K562 (cell line): ENCODE data around the gene ZNF213. TPM values are rescaled to one million over a fixed set of nuclear protein-coding genes. Genes with fewer than 3 reads are reported as not detected.

Experiments used
- ARID1B ChIP-seq: fragments of 450-650 bp; IDR thresholded peaks from 2 replicates; pipeline ENCODE4 v1.6.1; 2016; ENCODE audit warnings: antibody characterized with exemption, mild to moderate bottlenecking, inconsistent platforms
- ARNT ChIP-seq, 2 experiments: fragments of 450-650 bp; IDR thresholded peaks; 2 replicates each; pipeline ENCODE4 v1.6.1; 2016; ENCODE audit warnings: mild to moderate bottlenecking in 1 of 2
- ASH1L ChIP-seq: fragments of 450-650 bp; IDR thresholded peaks from 2 replicates; pipeline ENCODE4 v1.6.1; 2018; ENCODE audit warnings: borderline replicate concordance, mild to moderate bottlenecking, low read depth; ENCODE audit not compliant: partially characterized antibody
- BRF1 ChIP-seq: IDR thresholded peaks from 3 replicates; pipeline ENCODE4 v1.6.1; 2011; ENCODE audit warnings: borderline replicate concordance, mild to moderate bottlenecking; ENCODE audit not compliant: insufficient read length; ENCODE audit errors: extremely low read depth
- EGR1 ChIP-seq: fragments of 450-650 bp; conservative IDR thresholded peaks from 2 replicates; pipeline ENCODE4 v1.6.1; 2017; ENCODE audit warnings: mild to moderate bottlenecking
- ESRRB ChIP-seq: fragments of 250-450 bp; sonication (Bioruptor Pico); IDR thresholded peaks from 2 replicates; pipeline ENCODE4 v1.5.0; 2020; ENCODE audit warnings: mild to moderate bottlenecking, moderate library complexity, borderline replicate concordance
- ETV6 ChIP-seq, 3 experiments: fragments of 150-350 bp in 1 of 3; sonication (generic) in 1 of 3; formaldehyde crosslinking in 1 of 3; IDR thresholded peaks; 2 replicates each; pipeline versions ENCODE4 v1.6.1 to v1.8.0; 2014 to 2022; ENCODE audit warnings: borderline replicate concordance in 2 of 3, low read depth in 2 of 3, antibody characterized with exemption in 1 of 3, low read length in 1 of 3, mild to moderate bottlenecking in 1 of 3, missing genetic modification reagents in 1 of 3
- FOXA3 ChIP-seq, 2 experiments: fragments of 450-650 bp in 1 of 2; sonication (generic) in 1 of 2; formaldehyde crosslinking; IDR thresholded peaks in 1 of 2; conservative IDR thresholded peaks in 1 of 2; 2 replicates each; pipeline versions ENCODE4 v1.4.0 to v1.8.0; 2020 to 2022; ENCODE audit warnings: mild to moderate bottlenecking in 2 of 2, missing genetic modification reagents in 1 of 2
- JUNB ChIP-seq: fragments of 450-650 bp; formaldehyde crosslinking; conservative IDR thresholded peaks from 2 replicates; pipeline ENCODE4 v1.4.0; 2020; ENCODE audit warnings: mild to moderate bottlenecking
- L3MBTL2 ChIP-seq: fragments of 450-650 bp; IDR thresholded peaks from 2 replicates; pipeline ENCODE4 v1.6.1; 2016; ENCODE audit warnings: mild to moderate bottlenecking, moderate library complexity
- MAFG ChIP-seq: fragments of 450-650 bp; conservative IDR thresholded peaks from 2 replicates; pipeline ENCODE4 v1.6.1; 2016; ENCODE audit warnings: missing genetic modification characterization, missing compliant biosample characterization
- NFIX ChIP-seq: fragments of 250-450 bp; sonication (Bioruptor Pico); IDR thresholded peaks from 2 replicates; pipeline ENCODE4 v1.4.0; 2020; ENCODE audit warnings: low read depth, mild to moderate bottlenecking, moderate library complexity
- NRF1 ChIP-seq, 2 experiments: fragments of 450-650 bp; IDR thresholded peaks in 1 of 2; conservative IDR thresholded peaks in 1 of 2; 2 replicates each; pipeline ENCODE4 v1.6.1; 2014; ENCODE audit warnings: mild to moderate bottlenecking in 2 of 2
- PHB2 ChIP-seq: fragments of 450-650 bp; IDR thresholded peaks from 2 replicates; pipeline ENCODE4 v1.6.1; 2017; ENCODE audit warnings: low read depth
- PHF21A ChIP-seq: fragments of 450-650 bp; IDR thresholded peaks from 2 replicates; pipeline ENCODE4 v1.6.1; 2017; ENCODE audit warnings: low read depth, borderline replicate concordance
- PTTG1 ChIP-seq: fragments of 450-650 bp; IDR thresholded peaks from 2 replicates; pipeline ENCODE4 v1.6.1; 2016; ENCODE audit warnings: low read depth, mild to moderate bottlenecking, missing genetic modification characterization, missing compliant biosample characterization
- SP1 ChIP-seq: sonication (generic); formaldehyde crosslinking; IDR thresholded peaks from 2 replicates; pipeline ENCODE4 v1.8.1; 2022; ENCODE audit warnings: mild to moderate bottlenecking, missing genetic modification reagents
- ZNF316 ChIP-seq: fragments of 450-650 bp; IDR thresholded peaks from 2 replicates; pipeline ENCODE4 v1.6.1; 2016
- ZNF384 ChIP-seq: IDR thresholded peaks from 2 replicates; pipeline ENCODE4 v1.6.1; 2012; ENCODE audit warnings: low read depth, low read length, improper control_type of control experiment
- ZNF586 ChIP-seq: fragments of 450-650 bp; formaldehyde crosslinking; conservative IDR thresholded peaks from 2 replicates; pipeline ENCODE4 v1.4.0; 2020; ENCODE audit warnings: mild to moderate bottlenecking, moderate library complexity
- polyA plus RNA-seq, 8 experiments: library from polyadenylated mRNA; depleted of rRNA in 4 of 8; stranded (reverse) in 5 of 8; unstranded in 3 of 8; fragments of >200 nt; fragmentation: Nextera tagmentation in 2 of 8; fragmentation: Illumina TruSeq in 1 of 8; extraction: Ambion mirVana in 2 of 8; extraction: Trizol in 1 of 8; gene quantifications; 2 replicates each; pipeline versions ENCODE4 v1.2.1 to v1.2.3, GENCODE V29; 2011 to 2014; ENCODE audit warnings: inconsistent platforms in 1 of 8, missing spikeins in 1 of 8
- total RNA-seq, 7 experiments: library from RNA; depleted of rRNA in 6 of 7; stranded (reverse); fragments of >200 nt in 6 of 7; fragmentation: Illumina TruSeq in 2 of 7; extraction: Trizol in 2 of 7; gene quantifications; 2 replicates each; pipeline versions ENCODE4 v1.2.1 to v1.2.3, GENCODE V29; 2011 to 2021; ENCODE audit warnings: low replicate concordance in 1 of 7
- TF ChIP-seq, protein P1 (sequence below): sonication (generic); formaldehyde crosslinking; IDR thresholded peaks from 2 replicates; pipeline ENCODE4 v1.8.0; 2022; ENCODE audit warnings: missing genetic modification reagents, mild to moderate bottlenecking, borderline replicate concordance
- TF ChIP-seq, protein P2 (sequence below): sonication (generic); formaldehyde crosslinking; IDR thresholded peaks from 2 replicates; pipeline ENCODE4 v1.8.1; 2023; ENCODE audit warnings: mild to moderate bottlenecking, missing genetic modification reagents, moderate library complexity
- TF ChIP-seq, protein P3 (sequence below), 2 experiments: fragments of 450-650 bp in 1 of 2; sonication (generic) in 1 of 2; formaldehyde crosslinking in 1 of 2; IDR thresholded peaks in 1 of 2; conservative IDR thresholded peaks in 1 of 2; 2 replicates each; pipeline versions ENCODE4 v1.6.1 to v1.8.1; 2016 to 2023; ENCODE audit warnings: mild to moderate bottlenecking in 2 of 2, moderate library complexity in 2 of 2, inconsistent platforms in 1 of 2, missing genetic modification reagents in 1 of 2

The ZNF213 gene
- total and polyA plus RNA-seq, 9 of the 15 experiments (the other 6 are each of a cell fraction or from before 2014, with no cell fraction given), result 0.49 to 10.0 (median 1.8) TPM

DNA sequence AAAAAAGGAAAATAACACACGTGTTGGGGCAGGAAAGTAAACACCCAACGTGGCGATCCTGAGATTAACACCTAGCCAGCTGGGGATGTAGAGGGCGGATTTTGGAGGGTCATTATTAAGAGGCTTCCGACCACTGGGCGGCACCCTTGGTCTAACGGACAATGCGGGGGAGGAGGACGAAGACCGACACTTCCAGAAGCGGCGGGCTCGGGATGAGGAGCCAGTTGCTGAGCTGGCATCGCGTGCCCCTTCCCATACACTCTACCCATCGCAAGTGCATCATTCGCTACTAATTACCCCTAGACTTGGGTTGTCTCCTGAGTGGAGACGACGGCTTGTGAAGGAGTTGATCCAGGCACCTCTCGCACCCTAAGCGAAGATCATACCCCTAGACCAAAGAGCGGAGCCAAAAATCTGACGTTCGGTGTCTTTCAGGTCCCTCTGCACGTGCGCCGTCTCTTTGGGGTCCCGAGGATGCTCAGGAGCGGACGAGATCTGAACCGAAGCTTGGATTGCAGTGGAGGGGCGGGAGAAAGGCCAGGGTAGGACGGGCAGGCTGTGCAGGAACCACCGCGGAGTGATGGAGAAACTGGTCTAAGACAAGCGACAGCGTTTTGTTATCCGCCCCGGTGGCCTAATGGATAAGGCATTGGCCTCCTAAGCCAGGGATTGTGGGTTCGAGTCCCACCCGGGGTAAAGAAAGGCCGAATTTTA lies 17.6 kb downstream of the ZNF213 start (continued):
- TF ChIP-seq PTTG1 (tag) (no peak), EGR1 (peak; percentile 96), ARID1B (0 out of 2 replicates have a peak, but pooled peaks have one; percentile 45), NFIX (CRISPR knock-in tag) (no peak), ZNF384 (no peak), ETV6 (IDR thresholded peaks at IDR 0.05; ENCODE audit: borderline replicate concordance in 1 of 2, low read depth in 2 of 2, low read length in 1 of 2) (peak in 1 of 2 experiments; percentile 51; a peak in 1 of 4 replicates), ETV6 (CRISPR knock-in tag; IDR thresholded peaks at IDR 0.05; ENCODE audit: borderline replicate concordance) (no peak), ESRRB (CRISPR knock-in tag) (no peak), JUNB (CRISPR knock-in tag) (no peak), ZNF316 (peak; percentile 40), MAFG (tag) (0 out of 2 replicates have a peak, but pooled peaks have one; percentile 17), PHF21A (0 out of 2 replicates have a peak, but pooled peaks have one; percentile 54), PHB2 (0 out of 2 replicates have a peak, but pooled peaks have one; percentile 12), ZNF586 (CRISPR knock-in tag) (no peak), ARNT (IDR thresholded peaks at IDR 0.05) (peak in 1 of 2 experiments; percentile 92; a peak in 2 of 4 replicates), L3MBTL2 (peak; percentile 87; the same call in 1 of the 2 replicates), NRF1 (conservative IDR thresholded peaks at IDR 0.05 in 1 of 2, IDR thresholded peaks at IDR 0.05 in 1 of 2) (peak; percentile 73 to 77), ASH1L (no peak), BRF1 (peak; percentile 56), FOXA3 (CRISPR knock-in tag; conservative IDR thresholded peaks at IDR 0.05 in 1 of 2, IDR thresholded peaks at IDR 0.05 in 1 of 2) (peak; percentile 80 to 82), SP1 (CRISPR knock-in tag) (peak; percentile 93)
- TF ChIP-seq, protein P1, sequence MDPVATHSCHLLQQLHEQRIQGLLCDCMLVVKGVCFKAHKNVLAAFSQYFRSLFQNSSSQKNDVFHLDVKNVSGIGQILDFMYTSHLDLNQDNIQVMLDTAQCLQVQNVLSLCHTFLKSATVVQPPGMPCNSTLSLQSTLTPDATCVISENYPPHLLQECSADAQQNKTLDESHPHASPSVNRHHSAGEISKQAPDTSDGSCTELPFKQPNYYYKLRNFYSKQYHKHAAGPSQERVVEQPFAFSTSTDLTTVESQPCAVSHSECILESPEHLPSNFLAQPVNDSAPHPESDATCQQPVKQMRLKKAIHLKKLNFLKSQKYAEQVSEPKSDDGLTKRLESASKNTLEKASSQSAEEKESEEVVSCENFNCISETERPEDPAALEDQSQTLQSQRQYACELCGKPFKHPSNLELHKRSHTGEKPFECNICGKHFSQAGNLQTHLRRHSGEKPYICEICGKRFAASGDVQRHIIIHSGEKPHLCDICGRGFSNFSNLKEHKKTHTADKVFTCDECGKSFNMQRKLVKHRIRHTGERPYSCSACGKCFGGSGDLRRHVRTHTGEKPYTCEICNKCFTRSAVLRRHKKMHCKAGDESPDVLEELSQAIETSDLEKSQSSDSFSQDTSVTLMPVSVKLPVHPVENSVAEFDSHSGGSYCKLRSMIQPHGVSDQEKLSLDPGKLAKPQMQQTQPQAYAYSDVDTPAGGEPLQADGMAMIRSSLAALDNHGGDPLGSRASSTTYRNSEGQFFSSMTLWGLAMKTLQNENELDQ (CRISPR knock-in tag), result no peak
- TF ChIP-seq, protein P2, sequence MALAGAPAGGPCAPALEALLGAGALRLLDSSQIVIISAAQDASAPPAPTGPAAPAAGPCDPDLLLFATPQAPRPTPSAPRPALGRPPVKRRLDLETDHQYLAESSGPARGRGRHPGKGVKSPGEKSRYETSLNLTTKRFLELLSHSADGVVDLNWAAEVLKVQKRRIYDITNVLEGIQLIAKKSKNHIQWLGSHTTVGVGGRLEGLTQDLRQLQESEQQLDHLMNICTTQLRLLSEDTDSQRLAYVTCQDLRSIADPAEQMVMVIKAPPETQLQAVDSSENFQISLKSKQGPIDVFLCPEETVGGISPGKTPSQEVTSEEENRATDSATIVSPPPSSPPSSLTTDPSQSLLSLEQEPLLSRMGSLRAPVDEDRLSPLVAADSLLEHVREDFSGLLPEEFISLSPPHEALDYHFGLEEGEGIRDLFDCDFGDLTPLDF (CRISPR knock-in tag), result peak; percentile 74; the same call in 1 of the 2 replicates
- TF ChIP-seq, protein P3, sequence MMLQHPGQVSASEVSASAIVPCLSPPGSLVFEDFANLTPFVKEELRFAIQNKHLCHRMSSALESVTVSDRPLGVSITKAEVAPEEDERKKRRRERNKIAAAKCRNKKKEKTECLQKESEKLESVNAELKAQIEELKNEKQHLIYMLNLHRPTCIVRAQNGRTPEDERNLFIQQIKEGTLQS (IDR thresholded peaks at IDR 0.05), result no peak
- TF ChIP-seq, protein P3 (CRISPR knock-in tag; conservative IDR thresholded peaks at IDR 0.05), result no peak; the same call in 1 of the 2 replicates
